Measurements from ENCODE around the gene TRIO. TPM values are rescaled to one million over a fixed set of nuclear protein-coding genes. Genes with fewer than 3 reads are reported as not detected.

Gene TRIO
- polyA plus RNA-seq, 3 donors: 1.7 to 45.8 (median 2.1) TPM

- Histone ChIP-seq H4K20me1 (ENCODE audit: insufficient read depth, low read length) (no peaks in the 10 kb centered on the region), H2AFZ (ENCODE audit: insufficient read depth, low read depth, low read length, poor library complexity, severe bottlenecking) (no peak overlapping the region), H3K79me2 (ENCODE audit: insufficient read depth, low read length) (no peaks in the 10 kb centered on the region), H3K9me3 (replicated peaks in 1 of 2; ENCODE audit: control insufficient read depth in 1 of 2, insufficient read depth in 1 of 2, low read length in 2 of 2) (no peaks in the 10 kb centered on the region), H3K36me3 (replicated peaks in 1 of 2; ENCODE audit: control insufficient read depth in 1 of 2, insufficient read depth in 2 of 2, low read length in 2 of 2) (peaks cover 18 to 92% of the 10 kb centered on the region in 2 donors), H3K9ac (ENCODE audit: insufficient read depth, low read length, poor library complexity, severe bottlenecking) (no peak overlapping the region), H3K4me2 (replicated peaks; ENCODE audit: extremely low read depth, low read length, poor library complexity, severe bottlenecking) (no peak overlapping the region), H3K4me3 (replicated peaks in 1 of 3; ENCODE audit: low read depth in 2 of 3, low read length in 3 of 3) (no peak overlapping the region), H3K27me3 (ENCODE audit: control insufficient read depth in 2 of 2, insufficient read depth in 2 of 2, low read length in 2 of 2) (no peaks in the 10 kb centered on the region), H3K27ac (ENCODE audit: low read depth in 1 of 2, low read length in 2 of 2) (no peak overlapping the region), H3K4me1 (ENCODE audit: control insufficient read depth in 1 of 2, insufficient read depth in 2 of 2, low read length in 2 of 2) (no peaks in the 10 kb centered on the region)
- H3K4me1 Mint-ChIP-seq: peaks cover 6% of the 10 kb centered on the region
- peaks cover 56 to 69% of the 10 kb centered on the region in 2 donors for H3K36me3 Mint-ChIP-seq
- intact Hi-C loops (cut with micrococcal nuclease): no loop called here
- peak in 1 of 3 donors; percentile 23 for DNase-seq
- H3K9me3 Mint-ChIP-seq: peaks cover 0 to 6% (median 0%) of the 10 kb centered on the region in 7 donors
- H3K4me3 Mint-ChIP-seq: no peak overlapping the region
- TF ChIP-seq CTCF (IDR thresholded peaks at IDR 0.05): no peak
- peak overlapping the region in 1 of 7 donors; percentile 13 for H3K27ac Mint-ChIP-seq
- no peaks in the 10 kb centered on the region for H3K27me3 Mint-ChIP-seq (ENCODE audit: low read depth in 3 of 3)
- WGBS (ENCODE audit: insufficient coverage): 56% methylated on average over 4 of the region's 7 CpGs
Measured at GRCh38 chr5:14305045-14305444, 161.9 kb downstream of the TRIO start.

GRCh38 chr5:14306329-14306815 is 163.2 kb downstream of the TRIO start:
- no peak overlapping the region for H3K4me3 Mint-ChIP-seq
- Histone ChIP-seq H3K4me3 (replicated peaks in 1 of 3; ENCODE audit: low read depth in 2 of 3, low read length in 3 of 3) (no peak overlapping the region), H3K4me1 (ENCODE audit: control insufficient read depth in 1 of 2, insufficient read depth in 2 of 2, low read length in 2 of 2) (no peaks in the 10 kb centered on the region), H3K9ac (ENCODE audit: insufficient read depth, low read length, poor library complexity, severe bottlenecking) (no peak overlapping the region), H3K27ac (ENCODE audit: low read depth in 1 of 2, low read length in 2 of 2) (no peak overlapping the region), H4K20me1 (ENCODE audit: insufficient read depth, low read length) (no peaks in the 10 kb centered on the region), H3K36me3 (replicated peaks in 1 of 2; ENCODE audit: control insufficient read depth in 1 of 2, insufficient read depth in 2 of 2, low read length in 2 of 2) (peaks cover 24 to 93% of the 10 kb centered on the region in 2 donors), H3K4me2 (replicated peaks; ENCODE audit: extremely low read depth, low read length, poor library complexity, severe bottlenecking) (no peak overlapping the region), H2AFZ (ENCODE audit: insufficient read depth, low read depth, low read length, poor library complexity, severe bottlenecking) (no peak overlapping the region), H3K9me3 (replicated peaks in 1 of 2; ENCODE audit: control insufficient read depth in 1 of 2, insufficient read depth in 1 of 2, low read length in 2 of 2) (no peaks in the 10 kb centered on the region), H3K27me3 (ENCODE audit: control insufficient read depth in 2 of 2, insufficient read depth in 2 of 2, low read length in 2 of 2) (no peaks in the 10 kb centered on the region), H3K79me2 (ENCODE audit: insufficient read depth, low read length) (no peaks in the 10 kb centered on the region)
- no peak for TF ChIP-seq CTCF (IDR thresholded peaks at IDR 0.05)
- H3K4me1 Mint-ChIP-seq: peaks cover 6% of the 10 kb centered on the region
- no peak for DNase-seq
- intact Hi-C loops (cut with micrococcal nuclease): no loop called here
- peaks cover 0 to 6% (median 0%) of the 10 kb centered on the region in 7 donors for H3K9me3 Mint-ChIP-seq
- H3K27me3 Mint-ChIP-seq (ENCODE audit: low read depth in 3 of 3): no peaks in the 10 kb centered on the region
- peaks cover 57 to 73% of the 10 kb centered on the region in 2 donors for H3K36me3 Mint-ChIP-seq
- H3K27ac Mint-ChIP-seq: peak overlapping the region in 1 of 7 donors; percentile 44
- WGBS (ENCODE audit: insufficient coverage): no CpG with 5 or more reads among the region's 2 CpGs

Data from CD14-positive monocyte (primary cell).